Activated CD4-positive, alpha-beta T cell treated with anti-CD3 and anti-CD28 coated beads, Interleukin-2, amount 10 ng/mL, durations not matched to agents 24 days and 14 days (primary cell): ENCODE data around the gene NXPH3. TPM values are rescaled to one million over a fixed set of nuclear protein-coding genes. Genes with fewer than 3 reads are reported as not detected.
"Not testable (repeated sequence)": the region's sequence is repeated elsewhere in the genome, so short reads cannot be mapped to it uniquely, and the experiment has no call there.

Experiments
- DNase-seq: peaks from one replicate; pipeline ENCODE4 v3.0.0; 2022
- H3K27ac Mint-ChIP-seq: one replicate; pipeline ENCODE4 v1.8.0; 2022; ENCODE audit warnings: mild to moderate bottlenecking, mixed read lengths
- H3K27me3 Mint-ChIP-seq: one replicate; pipeline ENCODE4 v1.8.0; 2022; ENCODE audit warnings: mixed read lengths
- H3K36me3 Mint-ChIP-seq: one replicate; pipeline ENCODE4 v1.8.0; 2022; ENCODE audit warnings: low read depth, mild to moderate bottlenecking, mixed read lengths
- H3K4me1 Mint-ChIP-seq: one replicate; pipeline ENCODE4 v1.8.0; 2021; ENCODE audit warnings: mixed read lengths
- H3K4me3 Mint-ChIP-seq: one replicate; pipeline ENCODE4 v1.8.0; 2022; ENCODE audit warnings: mild to moderate bottlenecking, moderate library complexity, mixed read lengths
- H3K9me3 Mint-ChIP-seq: one replicate; pipeline ENCODE4 v1.8.0; 2021; ENCODE audit warnings: mixed read lengths
- intact Hi-C: fragments of 100-400 bp; cut with micrococcal nuclease; formaldehyde crosslinking; loops from one replicate; pipeline ENCODE4 v1.15.1; 2023
- total RNA-seq: library from RNA; stranded (reverse); gene quantifications from 2 replicates; pipeline ENCODE4 v1.2.3, GENCODE V29; 2022

NXPH3 gene
- total RNA-seq, 1 donor from 2014 or later = not detected

GRCh38 chr17:49566668-49567071, 9.0 kb upstream of the NXPH3 start:
- DNase-seq = peak; percentile 59
- Mint-ChIP-seq H3K36me3 (no peaks in the 10 kb centered on the region), H3K27me3 (peaks cover 25% of the 10 kb centered on the region), H3K4me1 (peaks cover 32% of the 10 kb centered on the region), H3K27ac (no peak overlapping the region), H3K9me3 (no peaks in the 10 kb centered on the region), H3K4me3 (peak overlapping the region; percentile 8)
- intact Hi-C loops = loop anchor here (1.0 kb wide), 2 partner anchors 142 to 432 kb away; no protein-coding TSS in a partner anchor

GRCh38 chr17:49567104-49567521, 8.6 kb upstream of the NXPH3 start:
- no peak for DNase-seq
- intact Hi-C loops = loop anchor here (1.0 kb wide), 2 partner anchors 141 to 431 kb away; no protein-coding TSS in a partner anchor
- Mint-ChIP-seq H3K4me1 (peaks cover 32% of the 10 kb centered on the region), H3K27me3 (peaks cover 28% of the 10 kb centered on the region), H3K4me3 (peak overlapping the region; percentile 8), H3K36me3 (no peaks in the 10 kb centered on the region), H3K9me3 (no peaks in the 10 kb centered on the region), H3K27ac (no peak overlapping the region)

DNA sequence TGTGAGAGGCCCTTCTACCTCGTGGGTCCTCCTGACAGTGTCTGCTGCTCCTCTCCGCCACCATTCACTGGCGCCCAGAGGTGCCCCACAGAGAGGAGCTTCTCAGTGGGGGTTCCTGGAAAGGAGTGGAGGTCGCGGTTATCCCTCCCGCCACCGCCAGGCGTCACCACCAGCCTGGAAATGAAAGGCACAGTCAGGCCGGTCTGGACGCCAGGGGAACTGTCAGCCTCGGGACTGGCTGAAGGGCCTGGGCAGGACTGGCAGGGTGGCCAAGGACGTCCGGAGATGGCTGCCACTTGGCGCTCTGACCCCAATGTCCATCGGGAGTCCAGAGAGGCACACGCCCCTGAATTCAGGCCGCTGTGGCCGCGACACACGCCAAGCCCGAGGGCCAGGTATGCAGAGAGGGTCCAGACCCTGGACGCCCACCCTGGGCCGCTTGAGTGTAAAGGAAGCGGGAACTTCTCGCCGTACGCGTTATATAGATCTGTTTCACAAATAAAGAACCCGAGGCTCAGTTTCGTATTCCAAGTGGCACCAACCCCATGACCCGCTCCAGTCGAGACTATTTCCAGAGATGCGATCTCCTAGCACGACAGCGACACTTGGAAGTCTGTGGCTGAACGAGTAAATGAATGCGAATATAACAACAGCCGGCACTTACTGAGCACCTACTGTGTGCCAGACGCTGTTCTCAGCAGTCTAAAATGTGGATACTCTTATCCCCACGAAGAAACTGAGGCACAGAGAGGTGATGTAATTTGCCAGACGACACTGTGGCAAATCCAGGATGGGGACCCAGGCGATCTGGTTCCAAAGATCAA, 7.6 kb upstream of the NXPH3 start:
- Mint-ChIP-seq H3K4me1 (peaks cover 32% of the 10 kb centered on the region), H3K27ac (no peak overlapping the region), H3K9me3 (no peaks in the 10 kb centered on the region), H3K36me3 (no peaks in the 10 kb centered on the region), H3K27me3 (peaks cover 35% of the 10 kb centered on the region), H3K4me3 (peak overlapping the region; percentile 70)
- intact Hi-C loops = loop anchor here (1.0 to 2.0 kb wide), 4 partner anchors 140 to 430 kb away; no protein-coding TSS in a partner anchor
- DNase-seq = peak; percentile 95

DNA sequence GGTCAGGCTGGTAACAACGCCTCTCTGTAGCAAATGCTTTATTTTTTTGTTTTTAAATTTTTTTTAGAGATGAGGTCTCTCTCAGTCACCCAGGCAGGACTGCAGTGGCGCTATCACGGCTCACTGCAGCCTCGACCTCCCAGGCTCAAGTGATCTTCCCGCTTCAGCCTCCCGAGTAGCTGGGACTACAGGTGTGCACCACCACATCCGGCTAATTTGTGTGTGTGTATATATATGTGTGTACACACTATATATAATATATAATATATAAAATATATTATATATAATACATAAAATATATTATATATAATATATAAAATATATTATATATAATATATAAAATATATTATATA, 7.0 kb upstream of the NXPH3 start:
- H3K4me1 Mint-ChIP-seq = peaks cover 32% of the 10 kb centered on the region
- not testable (repeated sequence) for H3K9me3 Mint-ChIP-seq, H3K4me3 Mint-ChIP-seq, H3K36me3 Mint-ChIP-seq, H3K27ac Mint-ChIP-seq, DNase-seq
- intact Hi-C loops = loop anchor here (2.0 kb wide), 2 partner anchors 210 to 282 kb away; no protein-coding TSS in a partner anchor
- H3K27me3 Mint-ChIP-seq = peaks cover 41% of the 10 kb centered on the region

DNA sequence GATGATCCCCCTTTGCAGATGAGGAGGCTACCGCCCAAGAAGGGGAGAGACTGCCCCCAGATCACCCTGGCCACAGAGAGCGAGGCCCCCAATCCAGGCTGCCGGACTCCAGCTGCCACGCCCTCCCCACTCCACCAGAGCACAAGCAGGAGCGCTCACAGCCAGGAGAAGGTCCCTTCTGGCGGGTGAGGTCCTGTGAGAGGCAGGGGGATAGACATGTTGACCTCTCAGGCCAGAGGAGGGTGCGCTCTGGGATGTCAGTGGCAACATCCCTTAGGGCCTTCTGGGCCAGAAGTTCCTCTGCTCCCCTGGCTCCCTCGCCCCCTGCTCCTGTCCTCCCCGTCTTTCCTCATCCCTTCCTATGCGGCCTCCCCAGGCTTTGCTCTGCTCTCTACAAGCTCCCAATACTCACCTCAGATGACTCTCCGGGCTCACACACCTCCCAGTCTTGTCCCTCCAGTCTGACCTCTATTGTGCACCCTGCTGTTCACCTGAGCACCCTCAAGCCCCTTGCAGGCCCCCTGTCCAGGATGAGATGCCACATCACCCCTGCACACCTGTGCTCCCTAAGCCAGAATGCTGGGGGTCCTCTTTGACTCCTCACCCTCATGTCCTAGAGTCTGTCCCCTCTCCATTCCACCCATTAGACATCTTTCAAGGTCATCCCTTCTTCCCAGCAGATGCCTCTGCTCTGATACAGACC, 5.0 kb upstream of the NXPH3 start:
- intact Hi-C loops = loop anchor here (1.0 to 5.0 kb wide), 2 partner anchors 107 to 125 kb away; partner anchors contain the start of gene SPOP
- Mint-ChIP-seq H3K4me3 (peak overlapping the region; percentile 92), H3K27ac (no peak overlapping the region), H3K36me3 (no peaks in the 10 kb centered on the region), H3K9me3 (no peaks in the 10 kb centered on the region), H3K27me3 (peaks cover 52% of the 10 kb centered on the region), H3K4me1 (peaks cover 31% of the 10 kb centered on the region)
- DNase-seq = no peak

- Mint-ChIP-seq H3K9me3 (no peaks in the 10 kb centered on the region), H3K4me3 (peak overlapping the region; percentile 92), H3K36me3 (no peaks in the 10 kb centered on the region), H3K27ac (no peak overlapping the region), H3K27me3 (peaks cover 49% of the 10 kb centered on the region), H3K4me1 (peaks cover 28% of the 10 kb centered on the region)
- intact Hi-C loops = loop anchor here (5.0 kb wide), 1 partner anchor 106 kb away; the partner anchor contains the start of gene SPOP
- no peak for DNase-seq
Measured at GRCh38 chr17:49571283-49571682, 4.4 kb upstream of the NXPH3 start.

GRCh38 chr17:49571764-49572163, 3.9 kb upstream of the NXPH3 start:
- intact Hi-C loops = loop anchor here (5.0 kb wide), 1 partner anchor 106 kb away; the partner anchor contains the start of gene SPOP
- Mint-ChIP-seq H3K27ac (no peak overlapping the region), H3K9me3 (no peaks in the 10 kb centered on the region)

DNA sequence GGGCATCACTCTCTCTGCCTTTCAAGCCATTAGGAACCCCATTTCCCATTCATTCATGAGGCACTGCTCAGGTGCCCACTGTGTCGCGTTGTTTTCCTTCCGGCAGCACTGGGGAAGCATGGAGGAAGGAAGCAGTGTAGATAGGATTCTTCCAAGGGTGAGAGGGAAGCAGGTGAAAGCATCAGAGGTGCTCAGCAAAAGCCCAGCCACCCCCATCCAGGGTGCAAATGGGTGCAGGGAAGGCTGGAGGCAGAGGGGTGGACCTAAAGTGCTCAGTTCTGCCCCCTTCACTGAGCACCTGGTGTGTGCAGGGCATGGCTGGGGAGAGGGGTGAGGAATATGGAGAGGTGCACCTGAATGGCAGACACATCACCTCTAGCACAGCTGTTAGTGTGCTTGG, 3.4 kb upstream of the NXPH3 start:
- Mint-ChIP-seq H3K27ac (no peak overlapping the region), H3K4me1 (peaks cover 28% of the 10 kb centered on the region), H3K4me3 (no peak overlapping the region), H3K36me3 (no peaks in the 10 kb centered on the region), H3K27me3 (peaks cover 50% of the 10 kb centered on the region), H3K9me3 (no peaks in the 10 kb centered on the region)
- no peak for DNase-seq
- intact Hi-C loops = loop anchor here (5.0 kb wide), 1 partner anchor 105 kb away; the partner anchor contains the start of gene SPOP

More at GRCh38 chr17:49571764-49572163, 3.9 kb upstream of the NXPH3 start:
- Mint-ChIP-seq H3K4me3 (no peak overlapping the region), H3K36me3 (no peaks in the 10 kb centered on the region), H3K4me1 (peaks cover 28% of the 10 kb centered on the region), H3K27me3 (peaks cover 49% of the 10 kb centered on the region)
- no peak for DNase-seq

GRCh38 chr17:49572806-49573420, 2.8 kb upstream of the NXPH3 start:
- no peaks in the 10 kb centered on the region for H3K9me3 Mint-ChIP-seq
- no peak overlapping the region for H3K4me3 Mint-ChIP-seq
- DNase-seq = no peak
- no peak overlapping the region for H3K27ac Mint-ChIP-seq
- peaks cover 25% of the 10 kb centered on the region for H3K4me1 Mint-ChIP-seq
- H3K27me3 Mint-ChIP-seq = peaks cover 54% of the 10 kb centered on the region
- H3K36me3 Mint-ChIP-seq = no peaks in the 10 kb centered on the region
- intact Hi-C loops = loop anchor here (5.0 kb wide), 1 partner anchor 104 kb away; the partner anchor contains the start of gene SPOP

DNA sequence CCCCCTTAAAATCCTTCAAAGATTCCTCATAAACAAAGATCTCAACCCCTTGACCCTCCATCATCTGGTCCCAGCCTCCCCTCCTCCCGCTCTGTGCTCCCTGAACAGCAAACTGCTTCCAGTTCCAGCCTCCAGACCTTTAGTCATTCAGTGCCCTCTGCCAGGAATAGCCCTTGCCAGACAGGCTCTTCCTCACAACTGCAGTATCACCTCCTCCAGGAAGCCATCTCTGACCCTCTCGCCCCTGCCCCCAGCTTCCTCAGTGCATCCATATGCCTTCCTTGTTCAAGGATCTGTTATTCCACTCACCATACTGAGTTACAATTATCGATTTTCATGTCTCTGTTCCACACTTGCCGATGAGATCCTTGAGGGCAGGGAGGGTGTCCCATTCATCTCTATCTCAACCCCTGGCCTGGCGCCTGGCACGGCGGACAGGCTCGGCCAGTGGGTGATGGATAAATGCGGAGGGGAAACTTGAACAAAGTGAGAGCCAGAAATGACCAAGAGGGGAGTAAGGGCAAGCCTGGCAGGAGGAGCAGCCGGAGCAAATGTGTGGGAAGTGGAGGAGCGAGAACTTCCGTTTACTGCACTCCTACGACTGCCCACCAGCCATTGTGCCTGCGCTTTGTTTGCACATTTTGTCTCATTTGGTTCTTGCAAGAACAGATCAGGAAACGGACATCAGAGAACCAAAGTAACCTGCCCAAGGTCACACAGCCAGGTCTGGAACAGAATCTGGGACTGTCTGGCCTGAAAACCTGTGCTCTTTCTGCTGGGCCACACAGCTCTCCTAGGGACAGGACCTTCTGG, 2.0 kb upstream of the NXPH3 start:
- H3K4me1 Mint-ChIP-seq = peaks cover 20% of the 10 kb centered on the region
- no peak overlapping the region for H3K4me3 Mint-ChIP-seq
- no peak overlapping the region for H3K27ac Mint-ChIP-seq
- DNase-seq = no peak
- peaks cover 58% of the 10 kb centered on the region for H3K27me3 Mint-ChIP-seq
- H3K36me3 Mint-ChIP-seq = no peaks in the 10 kb centered on the region
- intact Hi-C loops = loop anchor here (5.0 kb wide), 1 partner anchor 104 kb away; the partner anchor contains the start of gene SPOP
- no peaks in the 10 kb centered on the region for H3K9me3 Mint-ChIP-seq

DNA sequence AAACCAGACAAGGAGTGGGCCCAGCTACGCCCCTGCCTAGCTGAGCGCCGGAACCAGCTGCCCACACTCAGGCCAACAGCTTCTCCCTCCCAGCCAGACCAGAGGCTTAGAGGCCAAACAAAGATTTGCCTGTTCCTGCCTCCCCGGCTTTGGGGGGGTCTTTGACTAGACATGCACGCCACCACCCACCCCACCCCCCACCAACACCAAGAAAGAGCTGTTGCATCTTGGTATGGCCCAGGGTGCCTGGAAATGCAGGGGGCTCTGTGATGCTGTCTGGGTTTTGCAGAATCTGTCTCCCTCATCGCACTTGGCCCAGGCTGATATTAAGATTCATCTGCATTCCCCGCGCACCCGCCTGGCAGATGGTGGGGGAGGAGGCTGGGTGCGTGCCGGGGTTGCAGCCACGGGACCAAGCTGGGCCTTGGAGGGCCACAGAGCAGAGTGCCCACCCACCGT, 1.3 kb upstream of the NXPH3 start:
- Mint-ChIP-seq H3K4me3 (no peak overlapping the region), H3K27me3 (peaks cover 63% of the 10 kb centered on the region), H3K9me3 (no peaks in the 10 kb centered on the region), H3K4me1 (peaks cover 20% of the 10 kb centered on the region), H3K27ac (peak overlapping the region; percentile 61), H3K36me3 (no peaks in the 10 kb centered on the region)
- intact Hi-C loops = loop anchor here (5.0 kb wide), 1 partner anchor 103 kb away; the partner anchor contains the start of gene SPOP
- no peak for DNase-seq

- Mint-ChIP-seq H3K4me1 (peaks cover 17% of the 10 kb centered on the region), H3K36me3 (no peaks in the 10 kb centered on the region), H3K27ac (no peak overlapping the region), H3K4me3 (peak overlapping the region; percentile 71), H3K27me3 (peaks cover 63% of the 10 kb centered on the region), H3K9me3 (no peaks in the 10 kb centered on the region)
- intact Hi-C loops = loop anchor here (1.0 to 5.0 kb wide), 2 partner anchors 102 to 120 kb away; partner anchors contain the start of gene SPOP
- no peak for DNase-seq
Measured at GRCh38 chr17:49574945-49575678, 559 bp upstream of the NXPH3 start.
